WTC11 (cell line): Measurements from ENCODE around the gene DCLRE1A. TPM values are rescaled to one million over a fixed set of nuclear protein-coding genes. Genes with fewer than 3 reads are reported as not detected.
"Not testable (repeated sequence)": the region's sequence is repeated elsewhere in the genome, so short reads cannot be mapped to it uniquely, and the experiment has no call there.

Experiments
- ATAC-seq: fragments of 200-7000 bp; cut with Tn5 transposase; 2 replicates; pipeline ENCODE4 v1.10.0; 2021; ENCODE audit warnings: mild to moderate bottlenecking, moderate library complexity
- CTCF ChIA-PET: fragments of 300-600 bp; sonication (Branson Sonifier 250); formaldehyde crosslinking; loops from one replicate; lab custom pipeline; 2021; ENCODE audit warnings: antibody characterized with exemption; lab: Charles Lee
- POLR2A ChIA-PET: fragments of 350-600 bp; sonication (Branson Sonifier 250); formaldehyde crosslinking; loops from one replicate; lab custom pipeline; 2021; ENCODE audit warnings: antibody characterized with exemption; lab: Charles Lee
- DNase-seq: peaks from one replicate; pipeline ENCODE4 v3.0.0; 2021; ENCODE audit warnings: low spot score
- H3K27ac Mint-ChIP-seq: 2 replicates; pipeline ENCODE4 v1.8.0; 2021; ENCODE audit warnings: mixed read lengths
- H3K27me3 Mint-ChIP-seq: 2 replicates; pipeline ENCODE4 v1.8.0; 2021; ENCODE audit warnings: low read depth, mild to moderate bottlenecking, moderate library complexity, mixed read lengths
- H3K36me3 Mint-ChIP-seq: 2 replicates; pipeline ENCODE4 v1.8.0; 2021; ENCODE audit warnings: mixed read lengths
- H3K4me1 Mint-ChIP-seq: 2 replicates; pipeline ENCODE4 v1.8.0; 2022; ENCODE audit warnings: mixed read lengths
- H3K4me3 Mint-ChIP-seq: 2 replicates; pipeline ENCODE4 v1.8.0; 2021; ENCODE audit warnings: mild to moderate bottlenecking, moderate library complexity, mixed read lengths
- H3K9me3 Mint-ChIP-seq: 2 replicates; pipeline ENCODE4 v1.8.0; 2021; ENCODE audit warnings: mixed read lengths
- FOXJ3 ChIP-seq: sonication (generic); formaldehyde crosslinking; IDR thresholded peaks from 2 replicates; pipeline ENCODE4 v1.9.0; 2021; ENCODE audit warnings: missing genetic modification reagents, mild to moderate bottlenecking, borderline replicate concordance
- NFYB ChIP-seq: sonication (generic); formaldehyde crosslinking; conservative IDR thresholded peaks from 2 replicates; pipeline ENCODE4 v1.8.0; 2022; ENCODE audit warnings: low read depth, missing genetic modification reagents
- RELA ChIP-seq: sonication (generic); formaldehyde crosslinking; IDR thresholded peaks from 2 replicates; pipeline ENCODE4 v1.8.1; 2022; ENCODE audit warnings: missing genetic modification reagents, mild to moderate bottlenecking, borderline replicate concordance
- ZNF138 ChIP-seq: sonication (generic); formaldehyde crosslinking; conservative IDR thresholded peaks from 2 replicates; pipeline ENCODE4 v1.8.1; 2022; ENCODE audit warnings: mild to moderate bottlenecking, moderate library complexity, missing genetic modification reagents
- ZNF263 ChIP-seq: sonication (generic); formaldehyde crosslinking; IDR thresholded peaks from 2 replicates; pipeline ENCODE4 v1.8.1; 2022; ENCODE audit warnings: low read depth, mild to moderate bottlenecking, moderate library complexity, missing genetic modification reagents
- ZNF281 ChIP-seq: sonication (generic); formaldehyde crosslinking; IDR thresholded peaks from 2 replicates; pipeline ENCODE4 v1.8.0; 2023; ENCODE audit warnings: mild to moderate bottlenecking, missing genetic modification reagents
- total RNA-seq: library from RNA; stranded (reverse); gene quantifications from 3 replicates; pipeline ENCODE4 v1.2.3, GENCODE V29; 2021
- TF ChIP-seq, protein P1 (sequence below): sonication (generic); formaldehyde crosslinking; IDR thresholded peaks from 2 replicates; pipeline ENCODE4 v1.8.1; 2022; ENCODE audit warnings: mild to moderate bottlenecking, missing genetic modification reagents, moderate library complexity, borderline replicate concordance
- TF ChIP-seq, protein P2 (sequence below): sonication (generic); formaldehyde crosslinking; IDR thresholded peaks from 2 replicates; pipeline ENCODE4 v1.8.1; 2022; ENCODE audit warnings: missing genetic modification reagents, borderline replicate concordance
- TF ChIP-seq, protein P3 (sequence below): fragments of 200-600 bp; IDR thresholded peaks from 2 replicates; pipeline ENCODE4 v1.8.0; 2022; ENCODE audit warnings: antibody characterized with exemption
- TF ChIP-seq, protein P4 (sequence below): sonication (generic); formaldehyde crosslinking; IDR thresholded peaks from 2 replicates; pipeline ENCODE4 v1.8.1; 2023; ENCODE audit warnings: mild to moderate bottlenecking, moderate library complexity, missing genetic modification reagents
- TF ChIP-seq, protein P5 (sequence below): sonication (generic); formaldehyde crosslinking; IDR thresholded peaks from 2 replicates; pipeline ENCODE4 v1.8.1; 2023; ENCODE audit warnings: mild to moderate bottlenecking, missing genetic modification reagents
- TF ChIP-seq, protein P6 (sequence below): sonication (generic); formaldehyde crosslinking; IDR thresholded peaks from 2 replicates; pipeline ENCODE4 v1.8.0; 2022; ENCODE audit warnings: mild to moderate bottlenecking, missing genetic modification reagents

The DCLRE1A gene
- total RNA-seq, 1 experiment from 2014 or later = 11.3 TPM

DNA sequence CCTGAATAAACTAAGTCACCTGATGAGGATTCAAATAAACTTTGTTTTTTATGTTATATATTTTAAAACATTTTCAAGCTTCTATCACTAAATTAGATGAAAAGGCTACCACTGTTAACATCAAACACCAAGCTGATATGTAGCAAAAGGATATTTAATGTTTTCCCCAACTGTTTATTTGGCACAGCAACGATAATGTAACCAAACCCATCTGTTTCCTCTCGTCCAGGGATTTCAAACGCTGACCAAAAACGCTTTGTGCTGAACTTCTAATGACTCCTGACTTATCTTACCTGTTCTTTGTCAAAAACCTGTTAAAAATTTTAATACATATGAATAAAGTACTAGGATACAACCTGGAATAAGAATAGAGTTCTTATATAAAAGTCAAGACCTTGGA is 30.5 kb downstream of the DCLRE1A start:
- no peaks in the 10 kb centered on the region for H3K9me3 Mint-ChIP-seq
- no peak for ATAC-seq
- DNase-seq = no peak
- H3K4me1 Mint-ChIP-seq = peaks cover 24% of the 10 kb centered on the region
- H3K27me3 Mint-ChIP-seq = no peaks in the 10 kb centered on the region
- POLR2A ChIA-PET = no interaction called here
- TF ChIP-seq, protein P1, sequence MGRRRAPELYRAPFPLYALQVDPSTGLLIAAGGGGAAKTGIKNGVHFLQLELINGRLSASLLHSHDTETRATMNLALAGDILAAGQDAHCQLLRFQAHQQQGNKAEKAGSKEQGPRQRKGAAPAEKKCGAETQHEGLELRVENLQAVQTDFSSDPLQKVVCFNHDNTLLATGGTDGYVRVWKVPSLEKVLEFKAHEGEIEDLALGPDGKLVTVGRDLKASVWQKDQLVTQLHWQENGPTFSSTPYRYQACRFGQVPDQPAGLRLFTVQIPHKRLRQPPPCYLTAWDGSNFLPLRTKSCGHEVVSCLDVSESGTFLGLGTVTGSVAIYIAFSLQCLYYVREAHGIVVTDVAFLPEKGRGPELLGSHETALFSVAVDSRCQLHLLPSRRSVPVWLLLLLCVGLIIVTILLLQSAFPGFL (CRISPR knock-in tag) = no peak
- no peak for TF ChIP-seq FOXJ3 (CRISPR knock-in tag)
- no peaks in the 10 kb centered on the region for H3K36me3 Mint-ChIP-seq
- no peak overlapping the region for H3K27ac Mint-ChIP-seq
- H3K4me3 Mint-ChIP-seq = no peak overlapping the region
- CTCF ChIA-PET = no interaction called here

DNA sequence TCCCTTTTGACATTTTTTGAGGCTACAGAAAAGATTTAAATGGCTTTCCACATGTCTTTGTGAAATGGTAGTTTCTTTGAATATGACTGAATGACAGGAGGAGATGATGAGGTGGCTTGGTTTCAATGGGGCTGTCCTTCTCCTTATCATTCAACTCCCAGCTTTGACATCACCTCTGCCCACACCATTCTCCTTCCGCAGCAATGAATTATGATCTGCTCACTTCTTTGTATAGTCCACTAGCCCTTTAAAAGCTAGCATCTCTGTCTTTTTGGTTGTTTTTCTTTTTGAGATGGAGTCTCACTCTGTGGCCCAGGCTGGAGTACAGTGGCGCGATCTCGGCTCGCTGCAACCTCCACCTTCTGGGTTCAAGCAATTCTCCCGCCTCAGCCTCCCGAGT is 31.7 kb downstream of the DCLRE1A start:
- Mint-ChIP-seq H3K27ac (no peak overlapping the region), H3K27me3 (no peaks in the 10 kb centered on the region)
- POLR2A ChIA-PET = no interaction called here

GRCh38 chr10:113821306-113821705 is 32.6 kb downstream of the DCLRE1A start:
- not testable (repeated sequence) for H3K9me3 Mint-ChIP-seq, H3K27me3 Mint-ChIP-seq, H3K36me3 Mint-ChIP-seq, DNase-seq
- Mint-ChIP-seq H3K27ac (peak overlapping the region; percentile 65; the same call in 1 of the 2 replicates), H3K4me3 (peak overlapping the region; percentile 39), H3K4me1 (peaks cover 24% of the 10 kb centered on the region)
- POLR2A ChIA-PET = interaction anchor here (0.7 kb wide), 1 partner anchor 1593 kb away, joined by 7 read pairs; no protein-coding TSS in a partner anchor
- CTCF ChIA-PET = interaction anchor here (0.7 kb wide), 1 partner anchor 12 kb away, joined by 3 read pairs; no protein-coding TSS in a partner anchor
- peak; percentile 63 for ATAC-seq

More for the DNA sequence above, 31.7 kb downstream of the DCLRE1A start:
- Mint-ChIP-seq H3K4me3 (no peak overlapping the region), H3K36me3 (no peaks in the 10 kb centered on the region), H3K9me3 (no peaks in the 10 kb centered on the region), H3K4me1 (peaks cover 24% of the 10 kb centered on the region)
- ATAC-seq = no peak
- DNase-seq = no peak
- TF ChIP-seq RELA (CRISPR knock-in tag) (no peak), ZNF263 (no peak)
- TF ChIP-seq, protein P2, sequence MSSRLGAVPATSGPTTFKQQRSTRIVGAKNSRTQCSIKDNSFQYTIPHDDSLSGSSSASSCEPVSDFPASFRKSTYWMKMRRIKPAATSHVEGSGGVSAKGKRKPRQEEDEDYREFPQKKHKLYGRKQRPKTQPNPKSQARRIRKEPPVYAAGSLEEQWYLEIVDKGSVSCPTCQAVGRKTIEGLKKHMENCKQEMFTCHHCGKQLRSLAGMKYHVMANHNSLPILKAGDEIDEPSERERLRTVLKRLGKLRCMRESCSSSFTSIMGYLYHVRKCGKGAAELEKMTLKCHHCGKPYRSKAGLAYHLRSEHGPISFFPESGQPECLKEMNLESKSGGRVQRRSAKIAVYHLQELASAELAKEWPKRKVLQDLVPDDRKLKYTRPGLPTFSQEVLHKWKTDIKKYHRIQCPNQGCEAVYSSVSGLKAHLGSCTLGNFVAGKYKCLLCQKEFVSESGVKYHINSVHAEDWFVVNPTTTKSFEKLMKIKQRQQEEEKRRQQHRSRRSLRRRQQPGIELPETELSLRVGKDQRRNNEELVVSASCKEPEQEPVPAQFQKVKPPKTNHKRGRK (CRISPR knock-in tag) = no peak
- CTCF ChIA-PET = interaction anchor here (0.6 kb wide), 1 partner anchor 1087 kb away, joined by 3 read pairs; no protein-coding TSS in a partner anchor

GRCh38 chr10:113820507-113820906 is 33.4 kb downstream of the DCLRE1A start:
- Mint-ChIP-seq H3K4me1 (peaks cover 24% of the 10 kb centered on the region), H3K27ac (peak overlapping the region; percentile 39; the same call in 1 of the 2 replicates), H3K27me3 (no peaks in the 10 kb centered on the region), H3K4me3 (no peak overlapping the region), H3K9me3 (no peaks in the 10 kb centered on the region)
- ATAC-seq = peak; percentile 85
- ChIA-PET CTCF (no interaction called here), POLR2A (no interaction called here)
- no peak for TF ChIP-seq ZNF138 (CRISPR knock-in tag)
- TF ChIP-seq, protein P3, sequence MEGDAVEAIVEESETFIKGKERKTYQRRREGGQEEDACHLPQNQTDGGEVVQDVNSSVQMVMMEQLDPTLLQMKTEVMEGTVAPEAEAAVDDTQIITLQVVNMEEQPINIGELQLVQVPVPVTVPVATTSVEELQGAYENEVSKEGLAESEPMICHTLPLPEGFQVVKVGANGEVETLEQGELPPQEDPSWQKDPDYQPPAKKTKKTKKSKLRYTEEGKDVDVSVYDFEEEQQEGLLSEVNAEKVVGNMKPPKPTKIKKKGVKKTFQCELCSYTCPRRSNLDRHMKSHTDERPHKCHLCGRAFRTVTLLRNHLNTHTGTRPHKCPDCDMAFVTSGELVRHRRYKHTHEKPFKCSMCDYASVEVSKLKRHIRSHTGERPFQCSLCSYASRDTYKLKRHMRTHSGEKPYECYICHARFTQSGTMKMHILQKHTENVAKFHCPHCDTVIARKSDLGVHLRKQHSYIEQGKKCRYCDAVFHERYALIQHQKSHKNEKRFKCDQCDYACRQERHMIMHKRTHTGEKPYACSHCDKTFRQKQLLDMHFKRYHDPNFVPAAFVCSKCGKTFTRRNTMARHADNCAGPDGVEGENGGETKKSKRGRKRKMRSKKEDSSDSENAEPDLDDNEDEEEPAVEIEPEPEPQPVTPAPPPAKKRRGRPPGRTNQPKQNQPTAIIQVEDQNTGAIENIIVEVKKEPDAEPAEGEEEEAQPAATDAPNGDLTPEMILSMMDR = peak; percentile 25; the same call in 1 of the 2 replicates
- TF ChIP-seq, all 79 proteins: peak for 1
- no peaks in the 10 kb centered on the region for H3K36me3 Mint-ChIP-seq
- peak; percentile 52 for DNase-seq

GRCh38 chr10:113819989-113820388 is 33.9 kb downstream of the DCLRE1A start:
- Mint-ChIP-seq H3K27me3 (no peaks in the 10 kb centered on the region), H3K4me3 (no peak overlapping the region), H3K9me3 (no peaks in the 10 kb centered on the region), H3K4me1 (peaks cover 24% of the 10 kb centered on the region), H3K36me3 (no peaks in the 10 kb centered on the region), H3K27ac (peak overlapping the region; percentile 21; the same call in 1 of the 2 replicates)
- DNase-seq (no peak), ATAC-seq (no peak)
- ChIA-PET POLR2A (no interaction called here), CTCF (no interaction called here)
- TF ChIP-seq, protein P4, sequence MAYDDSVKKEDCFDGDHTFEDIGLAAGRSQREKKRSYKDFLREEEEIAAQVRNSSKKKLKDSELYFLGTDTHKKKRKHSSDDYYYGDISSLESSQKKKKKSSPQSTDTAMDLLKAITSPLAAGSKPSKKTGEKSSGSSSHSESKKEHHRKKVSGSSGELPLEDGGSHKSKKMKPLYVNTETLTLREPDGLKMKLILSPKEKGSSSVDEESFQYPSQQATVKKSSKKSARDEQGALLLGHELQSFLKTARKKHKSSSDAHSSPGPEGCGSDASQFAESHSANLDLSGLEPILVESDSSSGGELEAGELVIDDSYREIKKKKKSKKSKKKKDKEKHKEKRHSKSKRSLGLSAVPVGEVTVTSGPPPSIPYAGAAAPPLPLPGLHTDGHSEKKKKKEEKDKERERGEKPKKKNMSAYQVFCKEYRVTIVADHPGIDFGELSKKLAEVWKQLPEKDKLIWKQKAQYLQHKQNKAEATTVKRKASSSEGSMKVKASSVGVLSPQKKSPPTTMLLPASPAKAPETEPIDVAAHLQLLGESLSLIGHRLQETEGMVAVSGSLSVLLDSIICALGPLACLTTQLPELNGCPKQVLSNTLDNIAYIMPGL (CRISPR knock-in tag) = no peak
- TF ChIP-seq, protein P5, sequence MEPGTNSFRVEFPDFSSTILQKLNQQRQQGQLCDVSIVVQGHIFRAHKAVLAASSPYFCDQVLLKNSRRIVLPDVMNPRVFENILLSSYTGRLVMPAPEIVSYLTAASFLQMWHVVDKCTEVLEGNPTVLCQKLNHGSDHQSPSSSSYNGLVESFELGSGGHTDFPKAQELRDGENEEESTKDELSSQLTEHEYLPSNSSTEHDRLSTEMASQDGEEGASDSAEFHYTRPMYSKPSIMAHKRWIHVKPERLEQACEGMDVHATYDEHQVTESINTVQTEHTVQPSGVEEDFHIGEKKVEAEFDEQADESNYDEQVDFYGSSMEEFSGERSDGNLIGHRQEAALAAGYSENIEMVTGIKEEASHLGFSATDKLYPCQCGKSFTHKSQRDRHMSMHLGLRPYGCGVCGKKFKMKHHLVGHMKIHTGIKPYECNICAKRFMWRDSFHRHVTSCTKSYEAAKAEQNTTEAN (CRISPR knock-in tag) = no peak
- TF ChIP-seq ZNF281 (CRISPR knock-in tag) = no peak
- no peak for TF ChIP-seq ZNF263
- TF ChIP-seq NFYB (CRISPR knock-in tag) = no peak
- TF ChIP-seq, protein P6, sequence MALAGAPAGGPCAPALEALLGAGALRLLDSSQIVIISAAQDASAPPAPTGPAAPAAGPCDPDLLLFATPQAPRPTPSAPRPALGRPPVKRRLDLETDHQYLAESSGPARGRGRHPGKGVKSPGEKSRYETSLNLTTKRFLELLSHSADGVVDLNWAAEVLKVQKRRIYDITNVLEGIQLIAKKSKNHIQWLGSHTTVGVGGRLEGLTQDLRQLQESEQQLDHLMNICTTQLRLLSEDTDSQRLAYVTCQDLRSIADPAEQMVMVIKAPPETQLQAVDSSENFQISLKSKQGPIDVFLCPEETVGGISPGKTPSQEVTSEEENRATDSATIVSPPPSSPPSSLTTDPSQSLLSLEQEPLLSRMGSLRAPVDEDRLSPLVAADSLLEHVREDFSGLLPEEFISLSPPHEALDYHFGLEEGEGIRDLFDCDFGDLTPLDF = no peak
